Gastroesophageal sphincter (tissue), 4 donors: ENCODE results near the gene COQ3. TPM values are rescaled to one million over a fixed set of nuclear protein-coding genes. Genes with fewer than 3 reads are reported as not detected.
A peak's percentile ranks its signal among the peaks of the same experiment; 100 is the strongest.
"Not testable (repeated sequence)": the region's sequence is repeated elsewhere in the genome, so short reads cannot be mapped to it uniquely, and the experiment has no call there.

Experiments
- ATAC-seq: fragments of 150-250 bp; one replicate; pipeline ENCODE4 v1.9.1; 2016; ENCODE audit warnings: mild to moderate bottlenecking, moderate library complexity
- H3K27ac ChIP-seq, 4 donors: fragments of 200-600 bp; sonication (generic) in 3 of 4; 1 replicate in 3 of 4; 2 replicates in 1 of 4; pipeline ENCODE4 v1.5.1; 2016 to 2019
- H3K27me3 ChIP-seq: fragments of 200-600 bp; sonication (generic); one replicate; pipeline ENCODE4 v1.5.1; 2019
- H3K36me3 ChIP-seq, 2 donors: fragments of 200-600 bp; sonication (generic); one replicate each; pipeline ENCODE4 v1.5.1; 2019; ENCODE audit warnings: control low read depth in 1 of 2
- H3K4me1 ChIP-seq, 3 donors: fragments of 200-600 bp; sonication (generic); 1 replicate in 2 of 3; 2 replicates in 1 of 3; pipeline ENCODE4 v1.5.1; 2016 to 2019; ENCODE audit warnings: control low read depth in 2 of 3
- H3K4me3 ChIP-seq, 2 donors: fragments of 200-600 bp; sonication (generic); one replicate each; pipeline ENCODE4 v1.5.1; 2019; ENCODE audit warnings: mild to moderate bottlenecking in 1 of 2, moderate library complexity in 1 of 2
- H3K9me3 ChIP-seq, 3 donors: fragments of 200-600 bp; sonication (generic); one replicate each; pipeline ENCODE4 v1.5.1; 2017 to 2019; ENCODE audit warnings: control low read depth in 2 of 3
- CTCF ChIP-seq, 4 experiments: fragments of 200-600 bp in 2 of 4; fragments of 450-650 bp in 2 of 4; sonication (generic) in 1 of 4; IDR thresholded peaks; one replicate each; pipeline ENCODE4 v1.5.1; 2017 to 2019; ENCODE audit warnings: antibody characterized with exemption in 4 of 4, mild to moderate bottlenecking in 2 of 4, moderate library complexity in 2 of 4
- EP300 ChIP-seq: sonication (generic); formaldehyde crosslinking; IDR thresholded peaks from one replicate; pipeline ENCODE4 v1.6.1; 2017; ENCODE audit warnings: antibody characterized with exemption, mild to moderate bottlenecking
- POLR2A ChIP-seq, 2 donors: fragments of 450-650 bp; IDR thresholded peaks; one replicate each; pipeline ENCODE4 v1.6.1; 2017; ENCODE audit warnings: antibody characterized with exemption in 2 of 2, mild to moderate bottlenecking in 2 of 2, moderate library complexity in 1 of 2
- POLR2AphosphoS5 ChIP-seq: sonication (generic); formaldehyde crosslinking; IDR thresholded peaks from one replicate; pipeline ENCODE4 v1.6.1; 2017; ENCODE audit warnings: antibody characterized with exemption
- WGBS, 2 donors: methylation state at CpG; one replicate each; pipeline ENCODE4 v1.1.5; 2018; ENCODE audit warnings: low coverage in 1 of 2; 5-methylcytosine and 5-hydroxymethylcytosine counted together
- total RNA-seq, 4 donors: library from RNA; depleted of rRNA; stranded (reverse); fragments of >200 nt; gene quantifications; one replicate each; pipeline ENCODE4 v1.1.0, GENCODE V29; 2016

COQ3 gene
- total RNA-seq, 4 donors from 2014 or later, result 3.2 to 13.4 (median 7.8) TPM

- Histone ChIP-seq H3K4me3 (peak overlapping the region; percentile 88 to 93), H3K36me3 (no peaks in the 10 kb centered on the region), H3K4me1 (peaks cover 0 to 57% (median 0%) of the 10 kb centered on the region in 3 donors), H3K27ac (peak overlapping the region; percentile 13 to 97 (median 94)), H3K27me3 (peaks cover 6% of the 10 kb centered on the region), H3K9me3 (no peaks in the 10 kb centered on the region)
- ATAC-seq, result no peak
- WGBS, 2 donors, result 27 to 36% methylated on average over 1 of the region's 1 CpG
- TF ChIP-seq POLR2AphosphoS5 (no peak), EP300 (no peak), CTCF (IDR thresholded peaks at IDR 0.05) (no peak), POLR2A (IDR thresholded peaks at IDR 0.05) (no peak)
Measured at GRCh38 chr6:99347804-99348203, 46.2 kb downstream of the COQ3 start.

- no CpG with 5 or more reads among the region's 10 CpGs for WGBS, 2 donors
- ATAC-seq, result no peak
Measured at GRCh38 chr6:99346595-99346994, 47.4 kb downstream of the COQ3 start.

GRCh38 chr6:99345164-99345563, 48.8 kb downstream of the COQ3 start:
- TF ChIP-seq POLR2A (IDR thresholded peaks at IDR 0.05) (no peak), CTCF (IDR thresholded peaks at IDR 0.05) (no peak), POLR2AphosphoS5 (no peak), EP300 (no peak)
- Histone ChIP-seq H3K27ac (peak overlapping the region in 3 of 4 donors; percentile 53 to 96 (median 92)), H3K9me3 (no peaks in the 10 kb centered on the region), H3K36me3 (no peaks in the 10 kb centered on the region), H3K27me3 (peaks cover 6% of the 10 kb centered on the region), H3K4me1 (peaks cover 0 to 50% (median 0%) of the 10 kb centered on the region in 3 donors), H3K4me3 (no peak overlapping the region)
- no peak for ATAC-seq
- WGBS, 2 donors, result 88 to 92% methylated on average over 3 to 4 of the region's 4 CpGs

More at GRCh38 chr6:99346595-99346994, 47.4 kb downstream of the COQ3 start:
- Histone ChIP-seq H3K9me3 (no peaks in the 10 kb centered on the region), H3K27me3 (peaks cover 6% of the 10 kb centered on the region), H3K4me1 (peaks cover 0 to 57% (median 0%) of the 10 kb centered on the region in 3 donors), H3K27ac (peak overlapping the region in 3 of 4 donors; percentile 92 to 97 (median 96)), H3K4me3 (no peak overlapping the region), H3K36me3 (no peaks in the 10 kb centered on the region)
- TF ChIP-seq EP300, result no peak

- 52 to 65% methylated on average over 3 of the region's 3 CpGs for WGBS, 2 donors
- H3K27ac ChIP-seq, result peak overlapping the region in 3 of 4 donors; percentile 27 to 96 (median 92)
- peaks cover 0 to 41% (median 0%) of the 10 kb centered on the region in 3 donors for H3K4me1 ChIP-seq
- no peaks in the 10 kb centered on the region for H3K9me3 ChIP-seq
- H3K4me3 ChIP-seq, result no peak overlapping the region
- H3K36me3 ChIP-seq, result no peaks in the 10 kb centered on the region
- no peak for ATAC-seq
- H3K27me3 ChIP-seq, result no peaks in the 10 kb centered on the region
- no peak for TF ChIP-seq EP300
- TF ChIP-seq CTCF (IDR thresholded peaks at IDR 0.05), result no peak
- no peak for TF ChIP-seq POLR2AphosphoS5
- no peak for TF ChIP-seq POLR2A (IDR thresholded peaks at IDR 0.05)
Measured at GRCh38 chr6:99344289-99344688, 49.7 kb downstream of the COQ3 start.

- Histone ChIP-seq H3K9me3 (no peaks in the 10 kb centered on the region), H3K4me3 (no peak overlapping the region), H3K27ac (peak overlapping the region in 3 of 4 donors; percentile 27 to 96 (median 92)), H3K4me1 (peaks cover 0 to 42% (median 0%) of the 10 kb centered on the region in 3 donors), H3K36me3 (no peaks in the 10 kb centered on the region), H3K27me3 (no peaks in the 10 kb centered on the region)
- WGBS, 2 donors, result 71 to 80% methylated on average over 3 to 5 of the region's 5 CpGs
- TF ChIP-seq POLR2A (IDR thresholded peaks at IDR 0.05) (no peak), POLR2AphosphoS5 (no peak)
- ATAC-seq, result no peak
Measured at GRCh38 chr6:99341862-99342455, 52.0 kb downstream of the COQ3 start.

GRCh38 chr6:99338188-99338587, 55.8 kb downstream of the COQ3 start:
- H3K27ac ChIP-seq, result peak overlapping the region; percentile 41 to 84 (median 60)
- H3K4me3 ChIP-seq, result no peak overlapping the region
- no peaks in the 10 kb centered on the region for H3K36me3 ChIP-seq
- H3K4me1 ChIP-seq, result peaks cover 0 to 41% (median 3%) of the 10 kb centered on the region in 3 donors
- no peaks in the 10 kb centered on the region for H3K27me3 ChIP-seq
- 17 to 40% methylated on average over 1 to 2 of the region's 2 CpGs for WGBS, 2 donors
- no peak for TF ChIP-seq EP300
- no peak for TF ChIP-seq CTCF (IDR thresholded peaks at IDR 0.05)
- TF ChIP-seq POLR2A (IDR thresholded peaks at IDR 0.05), result no peak
- no peak for TF ChIP-seq POLR2AphosphoS5
- no peaks in the 10 kb centered on the region for H3K9me3 ChIP-seq
- ATAC-seq, result no peak

- H3K4me3 ChIP-seq, H3K36me3 ChIP-seq, H3K27me3 ChIP-seq, H3K9me3 ChIP-seq, ATAC-seq: not testable (repeated sequence)
- WGBS, 2 donors, result 46 to 58% methylated on average over 6 of the region's 6 CpGs
- Histone ChIP-seq H3K27ac (peak overlapping the region; percentile 55 to 84 (median 72)), H3K4me1 (peaks cover 0 to 45% (median 3%) of the 10 kb centered on the region in 3 donors)
Measured at GRCh38 chr6:99335298-99335697, 58.7 kb downstream of the COQ3 start.
